OCI-LY7 (cell line): ENCODE measurements around the gene PDZD2. TPM values are rescaled to one million over a fixed set of nuclear protein-coding genes. Genes with fewer than 3 reads are reported as not detected.
A peak's percentile ranks its signal among the peaks of the same experiment; 100 is the strongest.

Source experiments
- BruUV-seq: library from RNA; stranded (reverse); fragments of 400-500 nt; replicated peaks from 2 replicates; lab custom pipeline; 2021; lab: Mats Ljungman, UMichigan
- CTCF ChIA-PET: fragments of 300-600 bp; sonication (Branson Sonifier 250); formaldehyde crosslinking; loops from one replicate; lab custom pipeline; 2022; ENCODE audit warnings: antibody characterized with exemption; ENCODE audit not compliant: unreplicated experiment; lab: Charles Lee
- POLR2A ChIA-PET: fragments of 300-600 bp; sonication (Branson Sonifier 250); formaldehyde crosslinking; loops from one replicate; lab custom pipeline; 2022; ENCODE audit warnings: antibody characterized with exemption; lab: Charles Lee
- DNase-seq: peaks from one replicate; pipeline ENCODE4 v3.0.0-alpha.2; 2015; ENCODE audit warnings: low spot score
- H2AFZ ChIP-seq: fragments of 200-600 bp; sonication (generic), shearing (Covaris generic); 2 replicates; pipeline ENCODE4 v1.6.1; 2014; ENCODE audit warnings: mild to moderate bottlenecking, antibody characterized with exemption, low read length, moderate library complexity
- H3K27ac ChIP-seq: fragments of 200-600 bp; sonication (generic); 2 replicates; pipeline ENCODE4 v1.5.1; 2014; ENCODE audit warnings: mixed run types, low read depth, mild to moderate bottlenecking, moderate library complexity, low read length, inconsistent platforms; ENCODE audit not compliant: poor library complexity, severe bottlenecking
- H3K36me3 ChIP-seq: fragments of 200-600 bp; sonication (generic); 2 replicates; pipeline ENCODE4 v1.6.1; 2014; ENCODE audit warnings: mild to moderate bottlenecking, antibody characterized with exemption, low read length, moderate library complexity, mixed read lengths; ENCODE audit not compliant: insufficient read depth
- H3K4me1 ChIP-seq: fragments of 200-600 bp; sonication (generic); 2 replicates; pipeline ENCODE4 v1.5.1; 2014; ENCODE audit warnings: mild to moderate bottlenecking, low read length; ENCODE audit not compliant: insufficient read depth, poor library complexity, severe bottlenecking
- H3K4me2 ChIP-seq: fragments of 200-600 bp; sonication (generic); 2 replicates; pipeline ENCODE4 v1.6.1; 2014; ENCODE audit warnings: mild to moderate bottlenecking, low read length
- H3K4me3 ChIP-seq: fragments of 200-600 bp; sonication (generic); 2 replicates; pipeline ENCODE4 v1.5.1; 2014; ENCODE audit warnings: mild to moderate bottlenecking, low read depth, low read length; ENCODE audit not compliant: poor library complexity, severe bottlenecking
- H3K79me2 ChIP-seq: fragments of 200-600 bp; sonication (generic); 2 replicates; pipeline ENCODE4 v1.6.1; 2016; ENCODE audit warnings: low read depth, mild to moderate bottlenecking, low read length, moderate library complexity, mixed read lengths; ENCODE audit not compliant: insufficient read depth
- H3K9me2 ChIP-seq: fragments of 200-600 bp; sonication (generic); 2 replicates; pipeline ENCODE4 v1.6.1; 2016; ENCODE audit warnings: mild to moderate bottlenecking, low read length, mixed read lengths; ENCODE audit not compliant: insufficient read depth
- H3K9me3 ChIP-seq: fragments of 200-600 bp; sonication (generic); 2 replicates; pipeline ENCODE4 v1.6.1; 2014; ENCODE audit warnings: mild to moderate bottlenecking, mixed run types, low read length, mixed read lengths
- H4K20me1 ChIP-seq: fragments of 200-600 bp; sonication (generic); 2 replicates; pipeline ENCODE4 v1.6.1; 2014; ENCODE audit warnings: mild to moderate bottlenecking, antibody characterized with exemption, low read length, moderate library complexity, mixed read lengths; ENCODE audit not compliant: insufficient read depth
- CTCF ChIP-seq: fragments of 200-600 bp; sonication (generic); conservative IDR thresholded peaks from 2 replicates; pipeline ENCODE4 v1.5.1; 2014; ENCODE audit warnings: mild to moderate bottlenecking, antibody characterized with exemption, low read length, moderate library complexity, mixed read lengths
- EZH2phosphoT487 ChIP-seq: fragments of 200-600 bp; sonication (generic); IDR thresholded peaks from 2 replicates; pipeline ENCODE4 v1.6.1; 2018; ENCODE audit warnings: low read depth, borderline replicate concordance, mild to moderate bottlenecking, mixed run types, antibody characterized with exemption, low read length, moderate library complexity, mixed read lengths
- intact Hi-C: fragments of 100-400 bp; cut with micrococcal nuclease; formaldehyde crosslinking; loops from one replicate; pipeline ENCODE4 v1.10.0; 2022; ENCODE audit not compliant: unreplicated experiment
- total RNA-seq, 2 experiments: library from RNA; depleted of rRNA in 1 of 2; stranded (reverse); fragments of >200 nt in 1 of 2; shearing (Covaris generic) in 1 of 2; gene quantifications; 2 replicates each; pipeline ENCODE4 v1.2.3, GENCODE V29; 2014 to 2022

PDZD2 gene
- total RNA-seq, 2 experiments from 2014 or later = 8.6 to 10.6 TPM

DNA sequence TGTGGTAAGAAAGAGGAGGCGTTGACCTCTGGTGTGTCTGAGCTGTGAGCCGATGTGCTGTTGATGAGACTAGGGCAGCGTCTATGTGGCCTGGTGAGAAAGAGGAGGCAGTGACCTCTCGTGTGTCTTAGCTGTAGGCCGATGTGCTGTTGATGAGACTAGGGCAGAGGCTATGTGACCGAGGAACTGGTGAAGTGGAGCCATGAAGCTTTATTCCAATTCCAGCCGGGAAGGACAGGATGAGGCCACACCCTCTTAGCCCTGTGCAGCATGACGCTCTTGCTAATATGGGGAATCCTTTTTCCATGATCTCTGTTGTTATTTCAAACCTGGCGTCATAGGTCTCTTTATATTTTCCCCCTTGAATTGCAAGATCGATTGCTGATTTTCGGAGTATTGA, 362.8 kb downstream of the PDZD2 start:
- intact Hi-C loops = no loop called here
- Histone ChIP-seq H3K4me3 (no peak overlapping the region), H3K36me3 (peaks cover 30% of the 10 kb centered on the region), H3K4me1 (peaks cover 61% of the 10 kb centered on the region), H3K9me3 (no peaks in the 10 kb centered on the region), H4K20me1 (no peaks in the 10 kb centered on the region), H2AFZ (no peak overlapping the region), H3K4me2 (no peak overlapping the region), H3K9me2 (no peaks in the 10 kb centered on the region), H3K27ac (peak overlapping the region; percentile 25), H3K79me2 (peaks cover 15% of the 10 kb centered on the region; the same call in 1 of the 2 replicates)
- TF ChIP-seq CTCF (no peak), EZH2phosphoT487 (no peak)
- no peak for DNase-seq
- ChIA-PET CTCF (no interaction called here), POLR2A (no interaction called here)
- no TSS peak for BruUV-seq

- Histone ChIP-seq H3K9me3 (no peaks in the 10 kb centered on the region), H3K79me2 (peaks cover 9% of the 10 kb centered on the region; the same call in 1 of the 2 replicates), H3K4me3 (no peak overlapping the region), H3K27ac (no peak overlapping the region), H3K4me1 (peaks cover 51% of the 10 kb centered on the region), H3K4me2 (no peak overlapping the region), H3K36me3 (peaks cover 30% of the 10 kb centered on the region), H2AFZ (no peak overlapping the region), H4K20me1 (no peaks in the 10 kb centered on the region), H3K9me2 (no peaks in the 10 kb centered on the region)
- no peak for DNase-seq
- intact Hi-C loops = no loop called here
- POLR2A ChIA-PET = no interaction called here
- no TSS peak for BruUV-seq
- TF ChIP-seq EZH2phosphoT487 = no peak
- no peak for TF ChIP-seq CTCF
- CTCF ChIA-PET = no interaction called here
Observed at GRCh38 chr5:32002755-32003154, 363.8 kb downstream of the PDZD2 start.

- no peaks in the 10 kb centered on the region for H4K20me1 ChIP-seq
- intact Hi-C loops = loop anchor here (1.0 kb wide), 1 partner anchor 9 kb away; no protein-coding TSS in a partner anchor
- ChIA-PET CTCF (no interaction called here), POLR2A (interaction anchor here (1.1 to 2.9 kb wide), 6 partner anchors 8 to 472 kb away, joined by 3 to 23 read pairs (median 9); partner anchors contain the start of genes C5orf22 and DROSHA)
- H3K4me1 ChIP-seq = peaks cover 39% of the 10 kb centered on the region
- TF ChIP-seq EZH2phosphoT487 (no peak), CTCF (no peak)
- no peaks in the 10 kb centered on the region; the same call in 1 of the 2 replicates for H3K79me2 ChIP-seq
- no peaks in the 10 kb centered on the region for H3K9me3 ChIP-seq
- peak overlapping the region; percentile 52 for H3K4me3 ChIP-seq
- no TSS peak for BruUV-seq
- DNase-seq = no peak
- H3K4me2 ChIP-seq = peak overlapping the region; percentile 82
- no peaks in the 10 kb centered on the region for H3K9me2 ChIP-seq
- peak overlapping the region; percentile 56; the same call in 1 of the 2 replicates for H2AFZ ChIP-seq
- peaks cover 22% of the 10 kb centered on the region for H3K36me3 ChIP-seq
- peak overlapping the region; percentile 80 for H3K27ac ChIP-seq
Observed at GRCh38 chr5:32003981-32004380, 365.1 kb downstream of the PDZD2 start.
